Psoas muscle (tissue), 8 donors: Measurements from ENCODE around the gene TBXA2R. TPM values are rescaled to one million over a fixed set of nuclear protein-coding genes. Genes with fewer than 3 reads are reported as not detected.

Experiments
- ATAC-seq, 4 donors: fragments of 200-7000 bp; cut with Tn5 transposase; one replicate each; pipeline ENCODE4 v1.9.1; 2020; ENCODE audit warnings: moderate library complexity in 3 of 4, mild to moderate bottlenecking in 2 of 4
- DNase-seq, 2 donors: peaks; one replicate each; pipeline ENCODE4 v3.0.0-alpha.2; 2020
- H3K27ac ChIP-seq: fragments of 200-600 bp; one replicate; pipeline ENCODE4 v1.8.0; 2022
- H3K27me3 ChIP-seq, 3 donors: fragments of 200-600 bp in 1 of 3; one replicate each; pipeline versions ENCODE4 v1.6.1 to v1.8.0; 2013 to 2022; ENCODE audit warnings: low read length in 2 of 3, mild to moderate bottlenecking in 2 of 3, moderate library complexity in 1 of 3; ENCODE audit not compliant: insufficient read depth in 3 of 3
- H3K36me3 ChIP-seq, 2 donors: fragments of 200-600 bp in 1 of 2; one replicate each; pipeline versions ENCODE4 v1.6.1 to v1.8.0; 2013 to 2022; ENCODE audit warnings: low read depth in 1 of 2, mild to moderate bottlenecking in 1 of 2, moderate library complexity in 1 of 2; ENCODE audit not compliant: insufficient read depth in 1 of 2
- H3K4me1 ChIP-seq: fragments of 200-600 bp; one replicate; pipeline ENCODE4 v1.8.0; 2022
- H3K4me3 ChIP-seq: fragments of 200-600 bp; one replicate; pipeline ENCODE4 v1.8.0; 2022; ENCODE audit warnings: mild to moderate bottlenecking
- H3K9me3 ChIP-seq: fragments of 200-600 bp; one replicate; pipeline ENCODE4 v1.8.0; 2022
- WGBS, 3 donors: extraction: QIAGEN DNeasy Blood & Tissue Kit; methylation state at CpG; one replicate each; pipeline versions ENCODE4 v1.1.6 to v1.1.7; 2013; 5-methylcytosine and 5-hydroxymethylcytosine counted together
- intact Hi-C, 2 donors: fragments of 100-400 bp; cut with DNase I; formaldehyde crosslinking; loops; one replicate each; pipeline versions ENCODE4 v1.11.0 to v1.14.2; 2022
- polyA plus RNA-seq, 3 donors: library from polyadenylated mRNA; stranded (reverse); fragments of 200-250 nt; gene quantifications; one replicate each; pipeline ENCODE4 v1.2.3, GENCODE V29; 2013
- total RNA-seq, 4 donors: library from RNA; stranded (reverse); fragmentation: NEBNext Ultra II Directional in 2 of 4; extraction: Animal tissue kit (Norgen Biotek cat#: 25700) in 2 of 4; gene quantifications; one replicate each; pipeline versions ENCODE4 v1.2.1 to v1.2.4, GENCODE V29; 2021 to 2023
- TF ChIP-seq, protein P1 (sequence below): fragments of 200-600 bp; IDR thresholded peaks from one replicate; pipeline ENCODE4 v1.8.0; 2022; ENCODE audit warnings: antibody characterized with exemption
- donor health status: healthy with polysubstance abuse.
- donor health status: DM: no; HTN: no; CAD: no; lungs with moderate emphysema.
- donor health status: Bipolar disorder and iron deficiency.
- donor health status: healthy.
- donor health status: DM: yes; HTN: yes; CAD: no.
- donor health status: DM: no; HTN: no; CAD: no.
- donor health status: DM: no; HTN: no; CAD: no.
- donor health status: DM: yes; HTN: yes; CAD: no.

The TBXA2R gene
- total and polyA plus RNA-seq, 7 donors = 0.52 to 3.0 (median 1.2) TPM

DNA sequence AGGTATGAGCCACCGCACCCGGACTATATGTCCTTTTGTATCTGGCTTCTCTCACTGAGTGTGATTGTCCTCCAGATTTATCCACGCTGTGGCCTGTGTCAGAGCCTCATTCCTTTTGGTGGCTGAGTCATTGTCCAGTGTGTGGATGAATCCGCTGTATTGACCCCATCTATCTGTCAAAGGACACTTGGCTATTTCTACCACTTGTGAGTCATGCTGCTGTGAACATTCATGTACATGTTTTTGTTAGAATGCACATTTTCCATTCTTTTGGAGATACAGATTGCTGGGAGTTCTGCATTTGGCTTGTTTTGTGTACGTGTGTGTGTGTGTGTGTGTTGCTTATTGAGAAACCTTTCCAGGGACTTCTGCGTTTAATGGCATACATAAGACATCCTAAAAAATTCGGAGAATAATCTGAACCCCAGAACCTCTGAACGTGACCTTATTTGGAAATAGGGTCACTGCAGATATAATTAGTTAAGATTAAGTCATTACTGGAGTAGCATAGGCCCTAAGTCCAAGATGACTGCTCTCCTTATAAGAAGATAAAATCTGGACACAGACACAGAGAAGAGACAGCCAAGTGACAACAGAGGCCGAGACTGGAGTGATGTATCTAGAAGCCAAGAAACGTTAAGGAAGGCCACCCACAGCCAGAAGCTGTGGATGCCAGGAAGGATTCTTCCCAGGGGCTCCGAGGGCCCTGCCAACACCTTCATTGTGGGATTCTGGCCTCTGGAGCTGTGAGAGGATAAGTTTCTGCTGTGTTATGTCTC, 26.3 kb downstream of the TBXA2R start:
- DNase-seq (no peak), ATAC-seq (peak; percentile 56 to 71 (median 70))
- 55 to 63% (median 60%) methylated on average over 11 of the region's 11 CpGs for WGBS, 3 donors
- peaks cover 0 to 14% (median 3%) of the 10 kb centered on the region in 3 donors for H3K27me3 ChIP-seq
- no peaks in the 10 kb centered on the region for H3K9me3 ChIP-seq
- intact Hi-C loops = no loop called here
- TF ChIP-seq, protein P1, sequence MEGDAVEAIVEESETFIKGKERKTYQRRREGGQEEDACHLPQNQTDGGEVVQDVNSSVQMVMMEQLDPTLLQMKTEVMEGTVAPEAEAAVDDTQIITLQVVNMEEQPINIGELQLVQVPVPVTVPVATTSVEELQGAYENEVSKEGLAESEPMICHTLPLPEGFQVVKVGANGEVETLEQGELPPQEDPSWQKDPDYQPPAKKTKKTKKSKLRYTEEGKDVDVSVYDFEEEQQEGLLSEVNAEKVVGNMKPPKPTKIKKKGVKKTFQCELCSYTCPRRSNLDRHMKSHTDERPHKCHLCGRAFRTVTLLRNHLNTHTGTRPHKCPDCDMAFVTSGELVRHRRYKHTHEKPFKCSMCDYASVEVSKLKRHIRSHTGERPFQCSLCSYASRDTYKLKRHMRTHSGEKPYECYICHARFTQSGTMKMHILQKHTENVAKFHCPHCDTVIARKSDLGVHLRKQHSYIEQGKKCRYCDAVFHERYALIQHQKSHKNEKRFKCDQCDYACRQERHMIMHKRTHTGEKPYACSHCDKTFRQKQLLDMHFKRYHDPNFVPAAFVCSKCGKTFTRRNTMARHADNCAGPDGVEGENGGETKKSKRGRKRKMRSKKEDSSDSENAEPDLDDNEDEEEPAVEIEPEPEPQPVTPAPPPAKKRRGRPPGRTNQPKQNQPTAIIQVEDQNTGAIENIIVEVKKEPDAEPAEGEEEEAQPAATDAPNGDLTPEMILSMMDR = no peak
- H3K36me3 ChIP-seq = peaks cover 0 to under 1% of the 10 kb centered on the region in 2 donors
- peak overlapping the region; percentile 23 for H3K27ac ChIP-seq
- peaks cover 10% of the 10 kb centered on the region for H3K4me1 ChIP-seq
- no peak overlapping the region for H3K4me3 ChIP-seq

- H3K36me3 ChIP-seq = peaks cover 0 to 6% of the 10 kb centered on the region in 2 donors
- H3K4me1 ChIP-seq = peaks cover 10% of the 10 kb centered on the region
- DNase-seq = no peak
- H3K9me3 ChIP-seq = no peaks in the 10 kb centered on the region
- 54 to 70% (median 62%) methylated on average over 12 to 17 of the region's 17 CpGs for WGBS, 3 donors
- TF ChIP-seq, protein P1 = no peak
- ATAC-seq = no peak
- H3K27me3 ChIP-seq = no peaks in the 10 kb centered on the region
- intact Hi-C loops = loop anchor here (5.0 kb wide), 1 partner anchor 39 kb away; no protein-coding TSS in a partner anchor
- H3K4me3 ChIP-seq = no peak overlapping the region
- H3K27ac ChIP-seq = no peak overlapping the region
Measured at GRCh38 chr19:3578390-3578789, 28.3 kb downstream of the TBXA2R start.

DNA sequence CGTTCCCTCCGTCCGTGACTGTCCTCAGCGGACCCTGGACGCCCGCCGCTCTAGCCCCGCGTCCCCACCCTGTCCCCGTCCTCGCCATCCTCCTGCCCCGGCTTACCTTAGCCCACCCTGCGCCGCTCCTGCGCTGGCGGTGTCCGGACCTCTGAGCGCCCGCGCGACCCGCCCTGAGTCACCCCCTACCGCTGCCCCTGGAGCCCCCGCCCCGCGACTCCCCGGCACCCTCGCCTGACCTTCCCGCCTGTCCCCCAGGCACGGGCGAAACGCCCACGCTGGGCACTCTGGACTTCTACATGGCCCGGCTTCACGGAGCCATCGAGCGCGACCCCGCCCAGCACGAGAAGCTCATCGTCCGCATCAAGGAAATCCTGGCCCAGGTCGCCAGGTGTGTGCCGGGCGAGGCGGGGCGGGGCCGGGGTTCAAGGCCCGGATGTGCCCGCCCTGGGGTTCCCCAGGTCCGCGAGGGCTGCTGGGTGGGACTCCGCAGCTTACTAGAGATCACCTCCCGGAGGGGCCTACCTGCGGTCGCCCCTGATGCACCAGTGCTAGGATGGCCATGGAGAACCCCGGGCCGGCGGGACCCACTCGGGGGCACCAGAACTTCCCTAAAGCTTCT, 28.8 kb downstream of the TBXA2R start:
- H3K9me3 ChIP-seq = no peaks in the 10 kb centered on the region
- ATAC-seq = no peak

GRCh38 chr19:3576696-3577443, 29.8 kb downstream of the TBXA2R start:
- WGBS, 3 donors = 17 to 36% (median 26%) methylated on average over 36 to 73 of the region's 78 CpGs
- DNase-seq (peak; percentile 66 to 83), ATAC-seq (peak in 2 of 4 donors; percentile 12 to 21)
- Histone ChIP-seq H3K36me3 (peaks cover 0 to 6% of the 10 kb centered on the region in 2 donors), H3K27me3 (no peaks in the 10 kb centered on the region), H3K4me3 (peak overlapping the region; percentile 55), H3K4me1 (peaks cover 10% of the 10 kb centered on the region), H3K9me3 (no peaks in the 10 kb centered on the region), H3K27ac (no peak overlapping the region)
- TF ChIP-seq, protein P1 = no peak
- intact Hi-C loops = loop anchor here (5.0 kb wide), 1 partner anchor 40 kb away; no protein-coding TSS in a partner anchor

More for the DNA sequence above, 28.8 kb downstream of the TBXA2R start:
- intact Hi-C loops = loop anchor here (5.0 kb wide), 1 partner anchor 39 kb away; no protein-coding TSS in a partner anchor
- peaks cover 10% of the 10 kb centered on the region for H3K4me1 ChIP-seq
- H3K4me3 ChIP-seq = no peak overlapping the region
- TF ChIP-seq, protein P1 = no peak
- WGBS, 3 donors = 77 to 81% (median 80%) methylated on average over 46 to 60 of the region's 60 CpGs
- H3K36me3 ChIP-seq = peaks cover 0 to 6% of the 10 kb centered on the region in 2 donors
- H3K27ac ChIP-seq = no peak overlapping the region
- DNase-seq = peak in 1 of 2 donors; percentile 31
- H3K27me3 ChIP-seq = no peaks in the 10 kb centered on the region
